SH-SY5Y (cell line): ENCODE data around the gene TFF2.

Experiments
- GATA2 ChIP-seq: IDR thresholded peaks from 2 replicates; pipeline ENCODE4 v1.6.1; 2011; ENCODE audit warnings: mild to moderate bottlenecking, low read depth, low read length
- GATA3 ChIP-seq: IDR thresholded peaks from 2 replicates; pipeline ENCODE4 v1.6.1; 2011; ENCODE audit warnings: low read depth, mild to moderate bottlenecking, low read length, moderate library complexity

- TF ChIP-seq GATA2 (no peak), GATA3 (no peak)
These were observed 13.6 kb upstream of the TFF2 start for GRCh38 chr21:42364304-42364865.
